ENCODE data around the gene PDE4D. TPM values are rescaled to one million over a fixed set of nuclear protein-coding genes. Genes with fewer than 3 reads are reported as not detected.
A peak's percentile ranks its signal among the peaks of the same experiment; 100 is the strongest.
"Not testable (repeated sequence)": the region's sequence is repeated elsewhere in the genome, so short reads cannot be mapped to it uniquely, and the experiment has no call there.

PDE4D gene
- total RNA-seq, 6 experiments from 2014 or later = 1.6 to 10.3 (median 5.6) TPM

- H3K36me3 ChIP-seq = no peaks in the 10 kb centered on the region
- intact Hi-C loops (cut with DNase I) = no loop called here
- no peak for TF ChIP-seq CTCF (IDR thresholded peaks at IDR 0.05)
- no peak for TF ChIP-seq POLR2A (IDR thresholded peaks at IDR 0.05)
- H3K4me3 ChIP-seq = no peak overlapping the region
- WGBS (ENCODE audit: insufficient coverage, low coverage, low lambda C conversion rate, missing lambda C conversion rate) = 35% methylated on average over 1 of the region's 1 CpG
- no peak for DNase-seq
- no peaks in the 10 kb centered on the region for H3K9me3 ChIP-seq
- ATAC-seq = no peak
- H3K27me3 ChIP-seq = no peaks in the 10 kb centered on the region
- H3K4me1 ChIP-seq = peaks cover 0 to 9% (median 2%) of the 10 kb centered on the region in 4 donors
- no peak overlapping the region for H3K27ac ChIP-seq
Measured at GRCh38 chr5:59471463-59471862, 422.1 kb downstream of the PDE4D start.

GRCh38 chr5:59467969-59468368 is 425.6 kb downstream of the PDE4D start:
- WGBS (ENCODE audit: insufficient coverage, low coverage, low lambda C conversion rate, missing lambda C conversion rate) = 92% methylated on average over 2 of the region's 2 CpGs
- Histone ChIP-seq H3K36me3 (no peaks in the 10 kb centered on the region), H3K4me1 (peaks cover 0 to 18% (median 3%) of the 10 kb centered on the region in 4 donors), H3K27ac (no peak overlapping the region), H3K4me3 (no peak overlapping the region), H3K27me3 (no peaks in the 10 kb centered on the region), H3K9me3 (no peaks in the 10 kb centered on the region)
- DNase-seq = no peak
- no peak for TF ChIP-seq CTCF (IDR thresholded peaks at IDR 0.05)
- TF ChIP-seq POLR2A (IDR thresholded peaks at IDR 0.05) = no peak
- intact Hi-C loops (cut with DNase I) = no loop called here
- no peak for ATAC-seq

GRCh38 chr5:59466271-59466670 is 427.3 kb downstream of the PDE4D start:
- peak in 2 of 3 donors; percentile 23 to 55 for DNase-seq
- ATAC-seq = peak; percentile 83 to 98 (median 98)
- intact Hi-C loops (cut with DNase I) = no loop called here
- Histone ChIP-seq H3K4me1 (peaks cover 0 to 18% (median 3%) of the 10 kb centered on the region in 4 donors), H3K27me3 (no peaks in the 10 kb centered on the region), H3K36me3 (no peaks in the 10 kb centered on the region), H3K4me3 (no peak overlapping the region), H3K27ac (peak overlapping the region; percentile 30 to 77 (median 73)), H3K9me3 (no peaks in the 10 kb centered on the region)
- WGBS (ENCODE audit: insufficient coverage, low coverage, low lambda C conversion rate, missing lambda C conversion rate) = 6% methylated on average over 2 of the region's 2 CpGs
- TF ChIP-seq POLR2A (IDR thresholded peaks at IDR 0.05) = no peak
- no peak for TF ChIP-seq CTCF (IDR thresholded peaks at IDR 0.05)

GRCh38 chr5:59464969-59465368 is 428.6 kb downstream of the PDE4D start:
- H3K4me1 ChIP-seq = peaks cover 0 to 21% (median 3%) of the 10 kb centered on the region in 4 donors
- TF ChIP-seq CTCF (IDR thresholded peaks at IDR 0.05) (no peak), POLR2A (IDR thresholded peaks at IDR 0.05) (no peak)
- H3K4me3 ChIP-seq = no peak overlapping the region
- DNase-seq = no peak
- ATAC-seq = no peak
- WGBS (ENCODE audit: insufficient coverage, low coverage, low lambda C conversion rate, missing lambda C conversion rate) = 95% methylated on average over 3 of the region's 3 CpGs
- intact Hi-C loops (cut with DNase I) = no loop called here
- H3K27me3 ChIP-seq = no peaks in the 10 kb centered on the region
- H3K36me3 ChIP-seq = no peaks in the 10 kb centered on the region
- H3K27ac ChIP-seq = no peak overlapping the region
- no peaks in the 10 kb centered on the region for H3K9me3 ChIP-seq

GRCh38 chr5:59463618-59464166 is 429.8 kb downstream of the PDE4D start:
- H3K4me3 ChIP-seq; DNase-seq; H3K27me3 ChIP-seq; ATAC-seq; H3K36me3 ChIP-seq; H3K27ac ChIP-seq; H3K9me3 ChIP-seq; intact Hi-C loops (cut with DNase I): not testable (repeated sequence)
- 56% methylated on average over 2 of the region's 4 CpGs for WGBS (ENCODE audit: insufficient coverage, low coverage, low lambda C conversion rate, missing lambda C conversion rate)
- peaks cover 0 to 27% (median 3%) of the 10 kb centered on the region in 4 donors for H3K4me1 ChIP-seq

Data from right lobe of liver (tissue), 6 donors.